Measurements from ENCODE around the gene STX2.
"Not testable (repeated sequence)": the region's sequence is repeated elsewhere in the genome, so short reads cannot be mapped to it uniquely, and the experiment has no call there.

STX2 gene

DNA sequence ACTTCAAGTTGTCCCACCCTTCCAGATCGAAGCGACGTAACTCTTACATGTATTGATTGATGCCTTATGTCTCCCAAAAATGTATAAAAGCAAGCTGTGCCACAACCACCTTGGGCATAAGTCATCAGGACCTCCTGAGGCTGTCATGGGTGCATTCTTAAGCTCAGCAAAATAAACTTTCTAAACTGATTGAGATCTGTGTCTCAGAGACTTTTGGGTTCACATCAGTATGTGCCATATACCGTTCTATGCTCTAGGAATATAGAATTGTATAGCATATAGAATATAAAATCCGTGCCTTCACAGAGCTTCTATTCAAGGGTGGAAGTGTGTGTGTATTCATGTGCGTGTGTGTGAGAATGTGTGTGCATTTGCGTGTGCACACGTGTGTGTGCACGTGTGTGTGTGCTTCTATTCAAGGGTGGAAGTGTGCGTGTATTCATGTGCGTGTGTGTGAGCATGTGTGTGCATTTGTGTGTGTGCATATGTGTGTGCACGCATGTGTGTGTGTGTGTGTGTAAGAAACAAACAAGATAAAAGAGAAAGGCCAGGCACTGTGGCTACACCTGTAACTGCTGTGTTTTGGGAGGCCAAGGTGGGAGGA is 11.5 kb upstream of the STX2 start:
- Mint-ChIP-seq H3K36me3 (ENCODE audit: low read depth) (no peaks in the 10 kb centered on the region), H3K4me3 (no peak overlapping the region), H3K27me3 (peaks cover 3% of the 10 kb centered on the region), H3K4me1 (ENCODE audit: low read depth) (no peaks in the 10 kb centered on the region), H3K9me3 (no peaks in the 10 kb centered on the region), H3K27ac (no peak overlapping the region)

DNA sequence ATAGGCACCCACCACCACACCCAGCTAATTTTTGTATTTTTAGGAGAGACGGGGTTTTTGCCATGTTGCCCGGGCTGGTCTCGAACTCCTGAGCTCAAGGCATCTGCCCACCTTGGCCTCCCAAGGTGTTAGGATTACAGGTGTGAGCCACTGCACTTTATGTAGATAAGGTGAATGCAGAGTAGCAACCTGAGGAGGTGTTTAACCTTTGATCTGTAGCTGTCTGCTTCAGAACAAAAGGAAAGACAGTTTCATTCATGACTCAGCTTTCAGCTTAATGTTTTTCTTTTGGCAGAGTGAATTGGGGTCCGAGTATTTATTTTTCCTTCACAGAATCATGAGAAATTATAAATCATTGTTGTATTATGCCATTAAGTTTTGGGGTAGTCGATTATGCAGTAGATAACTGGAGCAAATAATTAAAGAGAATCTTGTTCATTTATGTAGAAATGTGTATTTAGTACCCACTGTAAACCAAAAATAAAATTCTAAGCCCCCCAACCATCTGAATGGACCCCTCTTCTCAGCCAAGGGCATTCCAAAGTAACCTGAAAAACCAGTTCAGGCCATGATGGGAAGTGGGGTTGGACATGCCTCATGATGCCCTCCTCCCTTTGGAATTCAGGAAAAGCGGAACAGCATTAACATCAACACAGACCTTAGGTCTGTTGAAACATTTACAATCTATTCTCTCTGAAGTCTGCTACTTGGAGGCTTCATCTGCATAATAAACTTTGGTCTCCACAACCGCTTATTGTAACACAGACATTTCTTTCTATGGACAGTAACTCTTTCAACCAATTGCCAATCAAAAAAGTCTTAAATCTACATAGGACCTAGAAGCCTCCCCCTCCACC is 10.7 kb upstream of the STX2 start:
- no peaks in the 10 kb centered on the region for H3K9me3 Mint-ChIP-seq
- no peaks in the 10 kb centered on the region for H3K36me3 Mint-ChIP-seq (ENCODE audit: low read depth)
- H3K4me1 Mint-ChIP-seq (ENCODE audit: low read depth): no peaks in the 10 kb centered on the region
- no peak overlapping the region for H3K27ac Mint-ChIP-seq
- no peak overlapping the region for H3K4me3 Mint-ChIP-seq
- H3K27me3 Mint-ChIP-seq: peaks cover 3% of the 10 kb centered on the region

GRCh38 chr12:130848785-130849305 is 9.8 kb upstream of the STX2 start:
- H3K27me3 Mint-ChIP-seq; H3K36me3 Mint-ChIP-seq (ENCODE audit: low read depth); H3K4me1 Mint-ChIP-seq (ENCODE audit: low read depth); H3K4me3 Mint-ChIP-seq; H3K27ac Mint-ChIP-seq; H3K9me3 Mint-ChIP-seq: not testable (repeated sequence)

- H3K27ac Mint-ChIP-seq; H3K4me1 Mint-ChIP-seq (ENCODE audit: low read depth); H3K27me3 Mint-ChIP-seq: not testable (repeated sequence)
These were observed 9.1 kb upstream of the STX2 start for GRCh38 chr12:130848105-130848504.

DNA sequence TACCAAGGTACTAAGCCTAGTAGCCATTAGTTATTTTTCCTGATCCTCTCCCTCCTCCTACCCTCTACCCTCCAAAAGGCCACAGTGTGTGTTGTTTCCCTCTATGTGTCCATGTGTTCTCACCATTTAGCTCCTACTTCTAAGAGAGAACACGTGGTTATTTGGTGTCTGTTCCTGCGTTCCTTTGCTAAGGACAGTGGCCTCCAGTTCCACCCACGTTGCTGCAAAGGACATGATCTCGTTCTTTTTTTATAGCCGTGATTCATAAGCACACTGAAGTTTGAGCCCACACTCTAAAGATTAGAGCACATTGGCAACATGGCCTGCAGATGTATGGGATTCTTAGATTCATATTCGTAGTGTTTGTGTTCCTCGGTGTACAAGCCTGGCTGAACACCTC is 8.1 kb upstream of the STX2 start:
- Mint-ChIP-seq H3K27ac (no peak overlapping the region), H3K4me3 (no peak overlapping the region)

More at GRCh38 chr12:130848105-130848504, 9.1 kb upstream of the STX2 start:
- H3K4me3 Mint-ChIP-seq; H3K36me3 Mint-ChIP-seq (ENCODE audit: low read depth); H3K9me3 Mint-ChIP-seq: not testable (repeated sequence)

DNA sequence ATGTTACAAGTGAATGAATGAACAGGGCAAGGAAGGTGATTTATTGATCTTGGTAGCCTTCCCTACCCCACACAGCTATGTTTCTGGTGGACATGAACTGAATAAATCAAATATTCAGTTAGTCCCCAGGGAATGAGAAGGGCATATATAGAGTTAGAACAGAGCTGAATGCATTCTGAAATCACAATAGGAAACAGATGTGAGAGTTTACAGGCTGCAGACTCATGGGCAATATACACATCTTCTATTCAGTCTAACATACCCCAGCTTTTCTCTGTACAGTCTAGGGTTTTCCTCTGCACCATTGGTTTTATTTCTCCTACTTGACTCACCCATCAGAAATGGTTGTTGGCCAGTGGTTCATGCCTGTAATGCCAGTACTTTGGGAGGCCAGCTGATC is 7.3 kb upstream of the STX2 start:
- no peaks in the 10 kb centered on the region for H3K36me3 Mint-ChIP-seq (ENCODE audit: low read depth)
- H3K4me3 Mint-ChIP-seq: no peak overlapping the region
- H3K4me1 Mint-ChIP-seq (ENCODE audit: low read depth): no peaks in the 10 kb centered on the region
- no peaks in the 10 kb centered on the region for H3K27me3 Mint-ChIP-seq
- no peak overlapping the region for H3K27ac Mint-ChIP-seq
- no peaks in the 10 kb centered on the region for H3K9me3 Mint-ChIP-seq

More for the DNA sequence above, 8.1 kb upstream of the STX2 start:
- H3K9me3 Mint-ChIP-seq: no peaks in the 10 kb centered on the region
- H3K27me3 Mint-ChIP-seq: no peaks in the 10 kb centered on the region
- H3K36me3 Mint-ChIP-seq (ENCODE audit: low read depth): no peaks in the 10 kb centered on the region
- H3K4me1 Mint-ChIP-seq (ENCODE audit: low read depth): no peaks in the 10 kb centered on the region

GRCh38 chr12:130839770-130840404 is 837 bp upstream of the STX2 start:
- H3K4me3 Mint-ChIP-seq: peak overlapping the region; percentile 83
- H3K27me3 Mint-ChIP-seq: no peaks in the 10 kb centered on the region
- peaks cover 26% of the 10 kb centered on the region for H3K4me1 Mint-ChIP-seq (ENCODE audit: low read depth)
- no peaks in the 10 kb centered on the region for H3K9me3 Mint-ChIP-seq
- no peaks in the 10 kb centered on the region for H3K36me3 Mint-ChIP-seq (ENCODE audit: low read depth)
- peak overlapping the region; percentile 91 for H3K27ac Mint-ChIP-seq

DNA sequence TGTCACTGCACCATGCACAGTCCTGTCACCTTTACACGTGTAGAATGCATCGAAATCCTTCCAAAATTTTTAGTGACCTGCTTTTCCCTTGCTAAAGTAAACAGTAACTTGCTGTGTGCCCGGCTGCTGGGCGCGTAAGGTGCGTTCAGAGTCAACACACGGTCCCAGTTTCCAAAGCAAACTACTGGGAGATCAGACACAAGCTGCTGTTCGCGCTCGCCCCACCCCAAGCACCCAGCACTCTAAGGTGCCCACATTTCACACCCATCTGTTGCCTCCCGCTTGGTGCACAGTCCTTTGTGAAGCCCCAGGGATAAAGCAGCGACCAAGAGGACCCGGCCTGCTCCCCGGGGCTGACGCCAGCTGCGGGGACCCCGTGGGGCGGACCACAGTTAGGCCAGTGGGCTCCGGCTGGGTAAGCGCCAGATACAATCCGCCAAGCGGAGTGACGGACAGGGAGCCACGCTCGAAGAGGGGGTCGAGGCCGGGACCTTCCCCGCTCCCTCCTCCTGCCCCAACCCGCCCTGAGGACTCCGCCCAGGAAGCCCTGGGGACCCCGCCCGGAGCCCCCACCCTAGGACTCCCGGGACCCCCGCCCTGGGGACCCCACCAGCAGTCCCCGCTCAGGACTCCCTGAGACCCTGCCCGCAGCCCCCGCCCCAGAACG is 633 bp downstream of the STX2 start:
- no peak overlapping the region for H3K27ac Mint-ChIP-seq
- H3K36me3 Mint-ChIP-seq (ENCODE audit: low read depth): no peaks in the 10 kb centered on the region
- H3K9me3 Mint-ChIP-seq: no peaks in the 10 kb centered on the region
- H3K4me3 Mint-ChIP-seq: peak overlapping the region; percentile 80
- H3K4me1 Mint-ChIP-seq (ENCODE audit: low read depth): peaks cover 30% of the 10 kb centered on the region
- no peaks in the 10 kb centered on the region for H3K27me3 Mint-ChIP-seq

DNA sequence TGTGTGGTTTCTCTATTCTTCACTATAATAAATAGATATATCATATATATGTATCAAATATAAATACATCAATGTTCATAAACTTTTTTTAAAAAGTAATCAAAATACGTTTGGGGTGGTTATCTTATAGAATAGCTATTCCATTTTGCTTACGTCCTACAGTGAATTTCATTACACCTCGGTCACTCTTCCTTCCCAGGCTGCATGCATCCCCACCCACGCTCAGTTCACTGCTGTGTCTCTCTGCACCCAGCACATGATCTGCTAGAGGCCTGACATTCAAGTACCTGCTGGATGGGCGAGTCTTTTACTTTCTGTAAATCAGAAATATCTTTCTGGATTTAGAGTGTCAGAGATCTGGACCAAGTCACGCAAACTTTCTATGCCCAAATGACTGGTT is 3.6 kb downstream of the STX2 start:
- no peak overlapping the region for H3K4me3 Mint-ChIP-seq

GRCh38 chr12:130835011-130835410 is 4.0 kb downstream of the STX2 start:
- Mint-ChIP-seq H3K36me3 (ENCODE audit: low read depth) (peaks cover 4% of the 10 kb centered on the region), H3K9me3 (no peaks in the 10 kb centered on the region), H3K4me3 (no peak overlapping the region), H3K27me3 (no peaks in the 10 kb centered on the region), H3K4me1 (ENCODE audit: low read depth) (peaks cover 47% of the 10 kb centered on the region), H3K27ac (no peak overlapping the region)

More for the DNA sequence above, 3.6 kb downstream of the STX2 start:
- H3K27me3 Mint-ChIP-seq: no peaks in the 10 kb centered on the region
- H3K4me1 Mint-ChIP-seq (ENCODE audit: low read depth): peaks cover 46% of the 10 kb centered on the region
- peaks cover 4% of the 10 kb centered on the region for H3K36me3 Mint-ChIP-seq (ENCODE audit: low read depth)
- H3K9me3 Mint-ChIP-seq: no peaks in the 10 kb centered on the region
- no peak overlapping the region for H3K27ac Mint-ChIP-seq

- no peaks in the 10 kb centered on the region for H3K9me3 Mint-ChIP-seq
- peaks cover 33% of the 10 kb centered on the region for H3K4me1 Mint-ChIP-seq (ENCODE audit: low read depth)
- no peak overlapping the region for H3K4me3 Mint-ChIP-seq
- no peaks in the 10 kb centered on the region for H3K27me3 Mint-ChIP-seq
- H3K27ac Mint-ChIP-seq: peak overlapping the region; percentile 13
- peaks cover 4% of the 10 kb centered on the region for H3K36me3 Mint-ChIP-seq (ENCODE audit: low read depth)
These were observed 6.4 kb downstream of the STX2 start for GRCh38 chr12:130832561-130833209.

GRCh38 chr12:130831876-130832405 is 7.1 kb downstream of the STX2 start:
- H3K27ac Mint-ChIP-seq: no peak overlapping the region
- H3K27me3 Mint-ChIP-seq: no peaks in the 10 kb centered on the region
- no peaks in the 10 kb centered on the region for H3K9me3 Mint-ChIP-seq
- no peak overlapping the region for H3K4me3 Mint-ChIP-seq
- H3K36me3 Mint-ChIP-seq (ENCODE audit: low read depth): peaks cover 7% of the 10 kb centered on the region
- peaks cover 40% of the 10 kb centered on the region for H3K4me1 Mint-ChIP-seq (ENCODE audit: low read depth)

- H3K9me3 Mint-ChIP-seq: no peaks in the 10 kb centered on the region
- H3K4me3 Mint-ChIP-seq: no peak overlapping the region
- H3K27ac Mint-ChIP-seq: no peak overlapping the region
- peaks cover 36% of the 10 kb centered on the region for H3K4me1 Mint-ChIP-seq (ENCODE audit: low read depth)
- peaks cover 7% of the 10 kb centered on the region for H3K36me3 Mint-ChIP-seq (ENCODE audit: low read depth)
- H3K27me3 Mint-ChIP-seq: no peaks in the 10 kb centered on the region
These were observed 7.8 kb downstream of the STX2 start for GRCh38 chr12:130831246-130831645.

DNA sequence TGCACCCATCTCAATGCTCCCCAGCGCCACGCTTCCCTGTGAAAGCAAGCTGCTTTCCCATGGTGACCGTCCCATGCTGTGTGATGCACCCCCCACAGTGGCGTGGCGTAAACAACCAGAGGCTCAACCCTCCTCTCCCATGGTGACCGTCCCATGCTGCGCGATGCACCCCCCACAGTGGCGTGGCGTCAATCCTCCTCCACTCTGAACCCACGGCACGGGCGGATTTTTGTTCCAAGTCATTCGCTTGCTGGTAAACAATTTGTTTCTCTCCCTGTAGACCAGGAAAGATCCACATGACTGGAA is 8.9 kb downstream of the STX2 start:
- no peak overlapping the region for H3K4me3 Mint-ChIP-seq
- H3K4me1 Mint-ChIP-seq (ENCODE audit: low read depth): peaks cover 34% of the 10 kb centered on the region
- H3K36me3 Mint-ChIP-seq (ENCODE audit: low read depth): peaks cover 7% of the 10 kb centered on the region
- H3K27me3 Mint-ChIP-seq: no peaks in the 10 kb centered on the region
- no peak overlapping the region for H3K27ac Mint-ChIP-seq
- H3K9me3 Mint-ChIP-seq: no peaks in the 10 kb centered on the region

All from stimulated activated naive CD8-positive, alpha-beta T cell treated with anti-CD3 and anti-CD28 coated beads, Interleukin-15, Interleukin-2, amounts not matched to agents 100 ng/mL and 50 ng/mL, for 24 hours (primary cell).